Activated CD4-positive, alpha-beta T cell treated with anti-CD3 and anti-CD28 coated beads, Interleukin-2, Interleukin-6, amounts not matched to agents 100 ng/mL and 50 ng/mL, durations not matched to agents 16 hours and 8 hours (primary cell): Measurements from ENCODE around the gene PLCB1.

ENCODE experiments used
- DNase-seq: peaks from one replicate; pipeline ENCODE4 v3.0.0-alpha.2; 2020

The PLCB1 gene

GRCh38 chr20:8304124-8304816, 172.2 kb downstream of the PLCB1 start:
- DNase-seq = no peak

DNA sequence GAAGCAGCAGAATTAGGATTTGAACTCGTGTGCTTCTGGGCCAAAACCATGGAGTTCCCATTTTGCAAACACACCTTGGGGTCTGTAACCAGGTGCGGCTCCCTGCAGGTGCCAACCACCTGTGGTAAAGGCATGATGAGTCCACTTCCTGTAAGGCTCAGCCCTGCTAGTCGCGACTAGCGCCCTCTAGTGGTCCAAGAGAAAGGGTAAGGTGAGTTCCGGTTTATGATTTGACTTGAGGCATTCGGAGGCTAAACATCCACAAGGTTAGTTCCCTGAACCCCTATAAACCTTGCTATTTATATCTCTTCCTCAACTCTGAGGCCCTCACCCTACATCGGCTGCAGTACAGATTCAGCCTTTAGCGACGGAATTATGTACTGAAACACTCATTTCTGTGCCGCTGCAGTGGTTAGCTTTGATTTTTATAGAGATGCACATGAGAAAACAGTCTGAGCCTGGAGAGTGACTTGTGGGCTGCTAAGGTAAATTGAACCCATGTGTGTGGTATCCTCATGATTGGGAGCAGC, 173.4 kb downstream of the PLCB1 start:
- DNase-seq = peak; percentile 82

DNA sequence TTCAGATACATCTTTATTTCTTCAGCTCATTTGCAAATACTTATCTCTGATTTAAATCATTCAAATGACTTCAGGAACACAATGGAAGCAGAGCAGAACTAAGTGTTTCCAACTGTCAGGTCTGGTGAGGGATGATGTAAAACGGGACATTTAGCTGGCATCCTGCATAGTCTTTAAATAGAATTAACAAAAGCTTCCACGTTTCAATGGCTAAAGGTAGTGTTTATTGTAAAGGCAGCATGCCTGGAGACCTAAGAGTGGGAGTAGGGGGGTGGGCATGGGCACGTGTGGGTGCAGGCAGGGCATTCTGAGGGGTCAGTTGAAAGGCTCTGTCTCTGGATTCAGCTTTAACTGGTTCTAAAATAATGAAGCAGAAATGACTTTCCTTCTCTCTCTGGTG, 174.9 kb downstream of the PLCB1 start:
- DNase-seq = no peak

- no peak for DNase-seq
Observed at GRCh38 chr20:8309634-8310033, 177.6 kb downstream of the PLCB1 start.

DNA sequence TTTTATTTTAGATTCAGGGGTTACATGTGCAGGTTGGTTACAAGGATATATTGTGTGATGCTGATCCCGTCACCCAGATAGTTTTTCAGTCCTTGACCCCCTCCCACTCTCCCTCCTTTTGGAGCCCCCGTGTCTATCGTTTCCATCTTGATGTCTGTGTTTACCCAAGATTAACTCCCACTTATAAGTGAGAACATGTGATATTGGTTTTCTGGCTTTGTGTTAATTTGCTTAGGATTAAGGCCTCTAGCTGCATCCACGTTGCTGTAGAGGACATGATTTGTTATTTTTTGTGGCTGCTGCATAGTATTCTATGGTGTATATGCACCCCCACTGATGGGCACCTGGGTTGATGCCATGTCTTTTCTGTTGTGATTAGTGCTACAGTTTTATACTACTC, 178.6 kb downstream of the PLCB1 start:
- DNase-seq = no peak

DNA sequence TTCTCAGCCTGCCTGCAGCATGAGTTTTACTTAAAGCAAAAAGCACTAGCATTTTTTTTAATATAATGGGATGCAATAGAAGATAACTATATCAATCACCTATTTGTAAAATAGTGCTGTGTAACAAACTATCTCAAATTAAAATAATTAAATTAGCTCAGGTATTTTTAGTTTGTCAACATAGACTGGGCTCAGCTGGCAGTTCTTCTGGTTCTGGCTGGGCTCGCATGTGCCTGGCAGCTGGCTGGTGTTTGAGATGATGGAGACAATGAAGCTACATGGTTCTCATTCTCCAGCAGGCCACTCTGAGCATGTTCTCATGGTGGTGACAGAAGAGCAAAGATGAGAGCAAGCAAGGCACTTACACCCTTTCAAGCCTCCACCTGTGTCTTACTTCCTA, 181.0 kb downstream of the PLCB1 start:
- no peak for DNase-seq

GRCh38 chr20:8315639-8316573, 183.8 kb downstream of the PLCB1 start:
- DNase-seq = no peak

DNA sequence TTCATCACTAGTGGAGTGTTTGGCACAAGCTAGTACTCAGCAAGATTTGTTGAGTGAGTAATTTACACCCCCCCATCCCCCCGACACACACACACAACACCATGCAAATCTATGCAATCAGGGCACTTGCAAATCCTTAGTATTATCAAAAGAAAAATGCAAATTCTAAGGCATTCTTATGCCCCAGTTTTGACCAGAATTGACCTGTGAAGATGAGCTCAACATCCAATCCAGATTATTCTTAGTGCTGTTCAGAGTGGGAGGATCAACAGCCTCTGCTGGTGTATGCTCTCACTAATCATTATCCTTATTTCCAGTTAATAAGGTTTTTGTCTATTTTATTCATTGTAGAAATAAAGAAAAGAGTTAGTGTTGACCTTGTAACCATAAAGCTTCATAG, 185.4 kb downstream of the PLCB1 start:
- DNase-seq = no peak

DNA sequence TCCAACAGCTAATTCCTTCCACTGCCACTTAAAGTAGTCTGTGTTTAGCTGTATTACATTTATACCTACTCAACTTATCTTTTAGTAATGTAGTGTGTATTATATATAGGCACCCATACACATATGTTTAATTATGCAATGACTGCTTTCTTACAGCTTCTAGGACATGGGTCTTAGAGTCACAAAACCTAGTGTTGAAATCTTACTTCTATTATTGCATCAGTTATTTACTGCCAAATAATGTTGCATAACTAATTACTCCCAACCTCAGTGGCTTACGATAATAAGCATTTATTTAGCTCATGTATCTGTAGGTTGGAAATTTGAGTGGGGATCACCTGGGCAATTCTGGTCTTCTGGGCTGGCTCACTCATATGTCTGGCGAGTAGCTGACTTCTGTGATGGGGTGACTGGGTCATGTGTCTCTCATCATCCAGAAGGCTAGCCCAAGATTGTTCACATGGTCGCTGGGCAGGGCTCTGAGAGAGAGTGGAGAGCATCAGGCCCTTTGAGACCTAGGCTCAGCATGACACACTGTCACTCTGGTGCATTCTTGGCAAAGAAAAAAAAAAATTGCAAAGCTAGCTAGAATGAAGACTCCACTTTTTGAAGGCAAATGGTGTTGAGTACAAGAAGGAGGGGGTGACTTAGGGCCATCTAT, 187.0 kb downstream of the PLCB1 start:
- no peak for DNase-seq

GRCh38 chr20:8320306-8320705, 188.2 kb downstream of the PLCB1 start:
- DNase-seq = no peak

GRCh38 chr20:8321001-8321400, 188.9 kb downstream of the PLCB1 start:
- no peak for DNase-seq

- DNase-seq = no peak
Observed at GRCh38 chr20:8322662-8323217, 190.7 kb downstream of the PLCB1 start.

- DNase-seq = no peak
Observed at GRCh38 chr20:8326191-8326590, 194.1 kb downstream of the PLCB1 start.

GRCh38 chr20:8326899-8327298, 194.8 kb downstream of the PLCB1 start:
- DNase-seq = no peak

- no peak for DNase-seq
Observed at GRCh38 chr20:8328189-8328588, 196.1 kb downstream of the PLCB1 start.

DNA sequence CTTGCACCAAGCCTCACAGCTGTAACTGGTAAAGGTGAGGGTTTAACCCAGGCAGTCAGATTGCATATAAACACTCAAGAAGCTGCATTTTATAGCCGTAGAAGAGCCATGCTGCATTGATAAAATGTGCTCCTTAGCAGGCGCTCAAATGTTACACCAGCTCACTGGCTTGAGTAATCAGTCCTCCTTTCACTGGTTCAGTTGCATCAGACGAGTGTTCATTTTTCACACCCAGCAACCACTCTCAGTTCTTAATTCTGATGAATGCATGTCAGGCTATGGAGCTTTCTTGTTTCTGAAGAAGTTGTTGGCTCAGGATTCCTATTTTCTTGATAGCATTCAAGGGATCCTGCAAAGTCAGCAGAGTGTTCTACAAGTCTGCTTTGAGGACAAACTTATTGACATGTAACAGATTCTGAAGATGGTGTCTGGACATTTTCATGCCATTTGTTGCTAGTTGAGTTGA, 198.3 kb downstream of the PLCB1 start:
- DNase-seq = no peak

DNA sequence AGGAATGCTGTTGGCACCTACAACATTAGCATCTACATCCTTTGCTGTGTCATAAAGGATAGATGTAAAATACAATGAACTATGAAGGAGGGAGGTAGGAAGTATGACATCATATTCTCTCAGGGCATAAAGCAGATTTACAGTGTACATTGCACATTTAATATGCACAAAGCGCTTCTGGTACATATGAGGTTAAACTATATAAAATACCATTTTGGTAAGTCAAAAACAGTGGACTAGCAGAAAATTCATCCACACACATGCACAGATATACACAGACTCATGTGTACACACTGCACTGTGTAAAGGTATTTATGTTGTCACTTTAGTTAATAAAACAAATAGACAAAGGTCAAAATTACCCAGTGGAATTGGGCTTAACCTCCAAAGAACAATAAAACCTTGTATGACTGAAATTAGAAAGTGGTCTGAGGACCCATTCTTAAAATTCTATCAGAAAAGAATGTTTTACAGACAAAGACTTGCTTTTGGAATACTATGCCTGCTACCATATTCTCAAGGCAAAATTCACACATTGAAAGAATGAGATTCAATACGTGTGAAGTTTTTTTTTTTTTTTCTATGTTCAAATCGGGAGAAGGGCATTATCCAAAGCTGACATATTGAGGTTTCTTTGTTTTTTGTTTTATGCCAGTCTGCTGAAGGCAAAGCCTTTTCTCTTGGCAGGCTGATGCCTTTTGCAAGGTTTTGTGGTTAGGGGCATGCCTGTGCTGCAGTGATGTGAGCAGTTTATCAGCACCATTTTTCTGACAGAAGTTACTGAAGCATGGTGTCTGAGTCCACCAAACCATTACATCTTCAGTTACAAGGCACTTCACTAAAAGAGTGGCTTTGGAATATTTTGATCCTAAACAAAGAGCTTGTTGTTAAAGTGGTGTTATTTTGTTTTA, 199.0 kb downstream of the PLCB1 start:
- DNase-seq = no peak

DNA sequence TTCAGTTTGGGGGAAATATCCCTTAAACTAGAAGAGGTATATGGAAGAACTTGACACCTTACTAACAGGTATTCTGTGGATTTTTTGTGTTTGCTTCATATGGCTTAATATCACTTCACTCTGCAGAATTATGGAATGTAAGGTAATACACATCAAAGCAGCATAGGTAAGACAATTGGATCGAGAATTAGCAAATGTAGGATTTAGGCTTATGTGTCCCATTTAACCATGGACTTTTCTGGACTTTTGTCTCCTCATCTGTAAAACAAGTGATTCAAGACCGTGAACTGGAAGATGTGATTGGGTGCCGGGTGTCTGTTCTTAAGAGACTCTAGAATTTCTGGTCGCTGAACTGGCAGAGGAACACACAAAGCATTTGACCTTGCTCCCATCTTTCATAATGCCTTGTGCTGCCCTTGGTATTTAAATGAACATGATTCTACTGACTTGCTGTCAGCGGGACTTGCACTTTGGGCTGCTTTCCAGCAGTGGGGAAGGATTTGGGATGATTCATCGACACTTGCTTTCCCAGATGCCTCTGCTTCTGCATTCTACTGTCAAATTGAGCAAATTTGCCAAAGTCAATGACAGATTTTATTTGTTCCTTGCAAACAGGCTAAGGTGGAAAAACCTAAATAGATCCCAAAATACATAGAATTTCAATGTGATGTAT, 199.8 kb downstream of the PLCB1 start:
- DNase-seq = no peak

- no peak for DNase-seq
Observed at GRCh38 chr20:8334641-8335040, 202.6 kb downstream of the PLCB1 start.

GRCh38 chr20:8335059-8335458, 203.0 kb downstream of the PLCB1 start:
- no peak for DNase-seq

- no peak for DNase-seq
Observed at GRCh38 chr20:8335495-8336195, 203.6 kb downstream of the PLCB1 start.
